GM12872 (cell line): Measurements from ENCODE around the gene CAB39.

Experiments used
- CTCF ChIP-seq: IDR thresholded peaks from 3 replicates; pipeline ENCODE4 v1.5.1; 2011; ENCODE audit warnings: low read depth, mild to moderate bottlenecking, low read length, moderate library complexity; ENCODE audit not compliant: insufficient read depth

CAB39 gene

DNA sequence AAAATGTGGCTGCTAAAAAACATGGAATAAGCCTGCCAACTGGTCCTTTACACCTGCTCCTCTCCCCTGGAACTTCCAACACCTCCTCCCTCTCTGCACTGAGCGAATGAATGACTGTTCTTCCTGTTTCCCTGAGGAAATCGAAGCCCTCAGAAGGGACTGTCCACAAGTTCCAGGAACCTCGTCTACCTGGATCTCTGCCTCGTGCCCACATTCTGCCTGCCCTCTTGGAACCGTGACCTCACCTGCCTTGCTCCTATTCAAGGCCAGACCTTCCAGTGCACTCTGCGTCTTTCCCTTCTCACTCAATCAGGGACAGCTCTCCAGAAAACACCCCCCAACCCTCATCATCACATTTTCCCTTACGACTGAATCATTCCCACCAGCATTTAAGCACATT, 4.4 kb upstream of the CAB39 start:
- TF ChIP-seq CTCF, result no peak

DNA sequence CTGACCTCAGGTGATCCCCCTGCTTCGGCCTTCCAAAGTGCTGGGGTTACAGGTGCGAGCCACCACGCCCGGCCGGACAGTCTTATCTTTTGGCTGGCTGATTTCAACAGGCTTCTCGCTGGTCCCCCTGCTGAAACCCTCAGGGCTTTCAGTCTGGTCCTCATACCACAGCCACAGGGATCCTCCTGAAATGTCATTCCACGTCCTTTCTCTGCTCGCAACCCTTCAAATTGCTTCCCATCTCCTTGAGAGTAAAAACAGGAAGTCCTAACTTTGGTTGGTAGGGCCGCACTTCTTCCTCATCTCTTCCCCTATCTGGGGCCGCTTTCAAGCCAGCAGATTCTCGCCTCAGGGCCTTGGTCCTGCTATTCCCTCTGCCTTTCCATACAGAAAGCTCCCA, 1.4 kb upstream of the CAB39 start:
- TF ChIP-seq CTCF, result no peak

DNA sequence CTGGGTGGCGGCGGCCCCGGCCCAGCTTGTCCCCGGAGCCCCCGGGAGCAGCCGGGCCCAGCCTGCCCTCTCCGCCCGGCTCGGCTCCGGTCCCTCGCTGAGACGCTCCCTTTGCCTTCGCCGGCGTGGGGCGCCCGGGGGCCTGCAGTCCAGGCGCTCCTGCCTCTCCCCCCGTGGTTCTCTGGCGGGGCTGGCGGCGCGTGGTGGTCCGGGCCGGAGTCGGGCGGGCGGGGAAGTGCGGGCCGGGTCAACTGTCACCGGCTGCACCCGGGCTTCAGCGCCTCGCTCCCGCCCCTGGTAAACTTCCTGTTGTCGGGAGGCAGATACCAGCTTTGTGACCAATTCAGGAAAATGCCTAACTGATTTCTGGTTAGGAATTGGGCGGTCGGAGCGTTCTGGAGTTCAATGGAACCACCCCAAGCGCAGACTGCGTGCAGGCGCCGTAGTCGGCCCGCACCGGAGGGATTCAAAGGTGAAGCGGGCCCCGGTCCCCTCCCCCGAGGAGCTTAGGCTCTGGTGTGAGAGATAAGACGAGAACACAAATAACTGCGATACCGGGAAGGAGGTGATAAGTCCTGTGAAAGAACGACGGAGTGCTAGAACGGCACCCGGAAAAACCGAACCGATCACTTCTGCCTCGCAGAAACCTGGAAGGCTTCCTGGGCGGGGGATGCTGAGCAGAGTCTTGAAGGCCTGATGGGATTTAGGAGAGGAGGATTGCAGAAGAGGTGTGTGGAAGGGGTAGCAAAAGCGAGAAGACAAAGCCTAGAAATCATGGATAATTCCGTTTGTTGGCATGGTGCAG, 891 bp downstream of the CAB39 start:
- no peak for TF ChIP-seq CTCF

- no peak for TF ChIP-seq CTCF
Observed at GRCh38 chr2:230714136-230714480, 1.5 kb downstream of the CAB39 start.

DNA sequence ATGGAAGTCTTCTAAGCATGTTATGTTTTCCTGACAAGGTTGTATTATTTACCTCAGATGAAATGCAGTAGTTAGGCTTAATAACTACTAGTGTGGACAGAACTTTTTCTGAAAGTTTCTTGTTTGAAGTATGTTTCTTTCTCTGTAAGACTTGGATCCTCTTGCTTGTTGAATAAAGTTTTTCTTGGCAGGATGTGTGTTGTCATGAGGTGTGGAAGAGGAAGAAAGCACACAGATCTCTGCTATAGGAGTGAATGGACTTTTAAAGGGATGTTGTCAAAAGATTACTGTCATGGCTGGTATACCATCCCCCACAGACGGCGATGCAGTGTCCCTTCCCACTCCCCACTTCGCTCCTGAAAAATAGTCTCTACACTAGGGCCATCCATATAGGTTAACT, 2.6 kb downstream of the CAB39 start:
- no peak for TF ChIP-seq CTCF

DNA sequence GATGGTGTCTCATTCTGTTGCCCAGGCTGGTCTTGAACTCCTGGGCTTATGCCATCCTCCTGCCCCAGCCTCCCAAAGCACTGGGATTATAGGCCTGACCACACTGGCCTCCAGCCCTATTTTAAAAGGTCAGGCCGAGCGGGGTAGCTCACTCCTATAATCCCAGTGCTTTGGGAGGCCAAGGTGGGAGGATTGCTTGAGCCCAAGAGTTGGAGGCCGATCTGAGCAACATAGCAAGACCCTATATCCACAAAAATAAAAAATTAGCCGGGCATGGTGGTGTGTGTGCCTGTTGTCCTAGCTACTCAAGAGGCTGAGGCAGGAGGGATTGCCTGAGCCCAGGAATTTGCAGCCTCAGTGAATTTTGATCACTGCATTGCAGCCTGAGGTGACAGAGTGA, 3.9 kb downstream of the CAB39 start:
- no peak for TF ChIP-seq CTCF

DNA sequence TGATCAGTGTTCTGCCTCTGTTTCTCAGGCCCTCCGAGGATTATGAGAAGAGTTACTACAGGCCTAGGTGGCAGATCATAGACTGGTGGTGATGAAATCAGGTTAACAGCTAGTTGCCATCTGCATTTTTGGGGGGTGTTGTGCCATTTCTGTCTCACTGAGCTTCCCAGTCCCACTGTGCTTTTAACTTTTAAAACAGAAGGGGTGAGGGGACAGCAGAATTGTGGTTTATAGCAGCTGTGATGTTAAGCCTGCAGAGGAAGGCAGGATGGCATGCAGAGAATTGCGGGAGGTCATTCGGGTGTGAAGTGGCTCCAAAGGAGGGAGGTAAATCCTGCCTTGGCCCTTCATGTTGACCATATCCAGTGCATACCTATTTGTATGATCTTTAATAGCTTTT, 5.0 kb downstream of the CAB39 start:
- no peak for TF ChIP-seq CTCF
